Lower leg skin (tissue), 3 donors: Measurements from ENCODE around the gene TMEM17.

Experiments
- POLR2A ChIP-seq, 2 donors: fragments of 450-650 bp; IDR thresholded peaks; one replicate each; pipeline ENCODE4 v1.6.1; 2016 to 2017; ENCODE audit warnings: antibody characterized with exemption in 2 of 2, mild to moderate bottlenecking in 1 of 2, moderate library complexity in 1 of 2
- TF ChIP-seq, protein P1 (sequence below), 3 donors: fragments of 450-650 bp; IDR thresholded peaks; one replicate each; pipeline ENCODE4 v1.5.1; 2016; ENCODE audit warnings: antibody characterized with exemption in 3 of 3, mild to moderate bottlenecking in 3 of 3, moderate library complexity in 2 of 3

DNA sequence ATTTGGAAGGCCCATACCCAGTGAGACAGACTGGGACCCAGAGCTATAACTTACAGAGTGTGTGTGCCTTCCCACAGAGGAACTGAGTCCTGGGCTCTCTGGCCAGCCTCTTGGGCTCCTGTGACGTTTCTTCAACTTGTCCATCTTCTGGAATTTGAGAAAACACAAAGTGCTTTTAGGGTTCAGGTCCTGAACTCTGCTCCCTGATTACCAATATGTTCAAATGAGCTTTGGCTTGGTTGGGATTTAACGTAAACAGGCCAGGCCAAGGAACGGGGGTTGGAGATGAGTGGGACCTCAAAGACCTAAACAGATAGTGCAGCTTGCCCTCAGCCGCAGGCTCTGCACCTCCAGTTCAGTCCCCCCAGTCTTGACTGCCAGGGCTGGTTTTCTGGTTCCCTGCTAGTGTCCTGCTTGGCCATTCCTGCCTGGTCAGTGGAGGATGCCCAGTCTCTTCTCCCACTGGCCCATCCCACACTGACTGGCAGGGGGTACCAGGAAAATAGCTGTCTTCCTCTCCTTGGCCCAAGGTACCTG, 44.9 kb downstream of the TMEM17 start:
- TF ChIP-seq, protein P1, sequence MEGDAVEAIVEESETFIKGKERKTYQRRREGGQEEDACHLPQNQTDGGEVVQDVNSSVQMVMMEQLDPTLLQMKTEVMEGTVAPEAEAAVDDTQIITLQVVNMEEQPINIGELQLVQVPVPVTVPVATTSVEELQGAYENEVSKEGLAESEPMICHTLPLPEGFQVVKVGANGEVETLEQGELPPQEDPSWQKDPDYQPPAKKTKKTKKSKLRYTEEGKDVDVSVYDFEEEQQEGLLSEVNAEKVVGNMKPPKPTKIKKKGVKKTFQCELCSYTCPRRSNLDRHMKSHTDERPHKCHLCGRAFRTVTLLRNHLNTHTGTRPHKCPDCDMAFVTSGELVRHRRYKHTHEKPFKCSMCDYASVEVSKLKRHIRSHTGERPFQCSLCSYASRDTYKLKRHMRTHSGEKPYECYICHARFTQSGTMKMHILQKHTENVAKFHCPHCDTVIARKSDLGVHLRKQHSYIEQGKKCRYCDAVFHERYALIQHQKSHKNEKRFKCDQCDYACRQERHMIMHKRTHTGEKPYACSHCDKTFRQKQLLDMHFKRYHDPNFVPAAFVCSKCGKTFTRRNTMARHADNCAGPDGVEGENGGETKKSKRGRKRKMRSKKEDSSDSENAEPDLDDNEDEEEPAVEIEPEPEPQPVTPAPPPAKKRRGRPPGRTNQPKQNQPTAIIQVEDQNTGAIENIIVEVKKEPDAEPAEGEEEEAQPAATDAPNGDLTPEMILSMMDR (IDR thresholded peaks at IDR 0.05), result no peak
- TF ChIP-seq POLR2A (IDR thresholded peaks at IDR 0.05), result no peak
